ENCODE results near the gene NEK3.

DNA sequence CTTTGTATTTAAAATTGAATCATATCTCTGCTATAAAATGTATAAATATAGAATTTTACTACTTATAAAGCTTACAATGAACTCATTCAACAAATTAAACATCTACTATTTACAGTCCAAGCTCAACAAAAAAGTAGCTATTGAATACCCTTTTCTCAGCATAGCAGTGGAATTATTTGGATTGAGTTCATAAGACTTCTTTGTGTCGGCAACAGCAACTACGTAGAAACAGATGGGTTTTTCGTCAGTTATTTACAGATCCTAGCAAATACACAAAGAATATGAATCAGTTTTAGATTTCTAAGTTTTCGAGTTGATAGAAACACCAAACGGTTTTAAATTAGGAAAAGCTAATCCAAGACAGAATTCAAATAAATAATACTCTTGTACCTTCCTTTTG lies 10.4 kb upstream of the NEK3 start:
- TF ChIP-seq, protein P1, sequence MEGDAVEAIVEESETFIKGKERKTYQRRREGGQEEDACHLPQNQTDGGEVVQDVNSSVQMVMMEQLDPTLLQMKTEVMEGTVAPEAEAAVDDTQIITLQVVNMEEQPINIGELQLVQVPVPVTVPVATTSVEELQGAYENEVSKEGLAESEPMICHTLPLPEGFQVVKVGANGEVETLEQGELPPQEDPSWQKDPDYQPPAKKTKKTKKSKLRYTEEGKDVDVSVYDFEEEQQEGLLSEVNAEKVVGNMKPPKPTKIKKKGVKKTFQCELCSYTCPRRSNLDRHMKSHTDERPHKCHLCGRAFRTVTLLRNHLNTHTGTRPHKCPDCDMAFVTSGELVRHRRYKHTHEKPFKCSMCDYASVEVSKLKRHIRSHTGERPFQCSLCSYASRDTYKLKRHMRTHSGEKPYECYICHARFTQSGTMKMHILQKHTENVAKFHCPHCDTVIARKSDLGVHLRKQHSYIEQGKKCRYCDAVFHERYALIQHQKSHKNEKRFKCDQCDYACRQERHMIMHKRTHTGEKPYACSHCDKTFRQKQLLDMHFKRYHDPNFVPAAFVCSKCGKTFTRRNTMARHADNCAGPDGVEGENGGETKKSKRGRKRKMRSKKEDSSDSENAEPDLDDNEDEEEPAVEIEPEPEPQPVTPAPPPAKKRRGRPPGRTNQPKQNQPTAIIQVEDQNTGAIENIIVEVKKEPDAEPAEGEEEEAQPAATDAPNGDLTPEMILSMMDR (IDR thresholded peaks at IDR 0.05): no peak
- TF ChIP-seq ZFX (IDR thresholded peaks at IDR 0.05; ENCODE audit: borderline replicate concordance): no peak

All from 22Rv1 (cell line).